GM12892 (cell line): ENCODE data around the gene NEU1.

Experiments
- POLR2A ChIP-seq: IDR thresholded peaks from 2 replicates; pipeline ENCODE4 v1.6.1; 2011; ENCODE audit warnings: low read depth, low read length, control low read depth
- POLR2AphosphoS5 ChIP-seq: IDR thresholded peaks from 2 replicates; pipeline ENCODE4 v1.6.1; 2011; ENCODE audit warnings: low read depth, low read length, control low read depth

DNA sequence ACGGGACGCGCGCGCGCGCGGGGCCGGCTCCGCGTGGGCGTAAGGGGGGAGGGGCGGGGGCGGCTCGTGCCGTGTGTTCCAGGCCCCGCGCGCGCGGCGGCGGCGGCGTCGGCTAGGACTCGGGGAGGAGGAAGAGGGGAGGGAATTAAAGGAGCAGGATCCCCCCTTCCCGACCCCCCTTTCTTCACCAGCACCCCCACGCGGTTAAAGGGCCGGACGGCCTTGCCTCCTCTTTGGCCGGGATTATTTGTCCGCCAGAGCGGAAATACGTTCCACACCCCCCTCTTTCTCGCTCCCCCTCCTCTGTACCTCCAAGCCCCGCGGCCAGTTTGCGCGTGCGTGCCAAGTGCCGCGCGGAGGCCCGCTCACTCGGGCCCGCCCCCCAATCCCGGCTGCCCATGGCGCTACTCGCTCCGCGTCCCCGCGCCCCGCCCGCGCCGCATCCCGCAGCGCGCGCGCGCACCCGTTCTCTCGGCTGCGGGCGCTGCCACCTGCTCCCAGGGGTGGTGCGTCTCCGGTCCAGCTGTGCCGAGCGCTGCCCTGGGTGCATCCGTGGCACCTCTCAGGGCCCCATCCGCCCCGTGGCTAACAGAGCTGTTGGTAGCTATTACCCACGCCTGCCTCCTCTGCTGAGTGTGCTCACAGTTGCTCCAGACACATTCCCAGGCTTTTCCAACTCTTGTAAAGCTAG is 39.5 kb upstream of the NEU1 start, which contains the start of gene ZBTB12:
- TF ChIP-seq POLR2AphosphoS5 (no peak), POLR2A (no peak)
